Inflammatory macrophage treated with lipopolysaccharide for 4 hours (primary cell): Measurements from ENCODE around the gene ENKD1.

Experiments used
- DNase-seq: peaks from one replicate; pipeline ENCODE4 v3.0.0-alpha.2; 2020

ENKD1 gene

DNA sequence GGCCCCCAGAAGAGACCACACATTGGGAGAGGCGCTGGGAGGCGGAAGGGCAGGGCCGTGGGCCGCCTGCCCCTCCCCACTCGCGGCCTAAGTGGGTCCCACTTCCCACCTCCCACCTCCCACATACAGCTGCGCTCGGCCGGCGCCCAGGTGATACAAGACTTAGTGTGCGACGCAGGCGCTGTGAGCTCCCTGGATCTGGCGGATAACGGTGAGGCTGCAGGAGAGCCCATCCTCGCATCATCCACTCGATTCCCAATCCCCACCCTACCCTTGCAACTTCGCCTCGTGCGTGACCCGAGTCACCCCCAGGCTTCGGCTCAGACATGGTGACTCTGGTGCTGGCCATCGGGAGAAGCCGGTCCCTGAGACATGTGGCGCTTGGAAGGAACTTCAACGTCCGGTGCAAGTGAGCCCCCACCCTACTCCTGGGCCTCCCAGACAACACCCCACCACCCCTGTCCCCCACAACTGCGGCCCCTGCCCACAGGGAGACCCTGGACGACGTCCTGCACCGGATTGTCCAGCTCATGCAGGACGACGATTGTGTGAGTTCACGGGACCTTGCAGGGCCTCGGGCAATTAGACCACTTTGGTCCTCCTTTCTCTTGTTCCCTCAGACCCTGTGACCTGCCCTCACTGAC lies 17.7 kb downstream of the ENKD1 start:
- no peak for DNase-seq

DNA sequence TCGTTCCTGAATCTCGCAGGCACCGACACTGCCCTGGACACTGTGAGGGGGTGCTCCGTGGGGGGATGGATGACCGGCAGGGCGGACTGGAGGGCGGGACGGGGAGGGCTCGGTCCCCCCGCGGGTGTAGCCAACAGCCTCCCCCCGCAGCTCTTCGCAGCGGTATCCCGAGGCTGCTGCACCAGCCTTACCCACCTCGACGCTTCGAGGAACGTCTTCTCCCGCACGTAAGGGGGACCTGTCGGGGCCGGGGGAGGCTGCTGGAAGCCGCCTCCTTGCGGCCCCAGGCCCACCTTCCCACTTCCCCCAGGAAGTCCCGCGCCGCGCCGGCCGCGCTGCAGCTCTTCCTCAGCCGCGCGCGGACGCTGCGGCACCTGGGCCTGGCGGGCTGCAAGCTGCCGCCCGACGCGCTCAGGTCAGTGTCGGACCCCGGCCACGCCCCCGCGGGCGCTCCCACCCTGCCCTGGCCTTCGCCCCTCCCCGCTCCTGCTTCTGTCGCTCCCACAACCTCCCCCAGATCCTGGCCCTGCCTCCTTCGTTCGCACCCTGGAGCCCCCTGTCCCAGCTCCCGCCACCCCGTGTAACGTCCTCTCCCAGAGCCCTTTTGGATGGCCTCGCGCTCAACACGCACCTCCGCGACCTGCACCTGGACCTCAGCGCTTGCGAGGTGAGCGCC lies 18.3 kb downstream of the ENKD1 start:
- no peak for DNase-seq

DNA sequence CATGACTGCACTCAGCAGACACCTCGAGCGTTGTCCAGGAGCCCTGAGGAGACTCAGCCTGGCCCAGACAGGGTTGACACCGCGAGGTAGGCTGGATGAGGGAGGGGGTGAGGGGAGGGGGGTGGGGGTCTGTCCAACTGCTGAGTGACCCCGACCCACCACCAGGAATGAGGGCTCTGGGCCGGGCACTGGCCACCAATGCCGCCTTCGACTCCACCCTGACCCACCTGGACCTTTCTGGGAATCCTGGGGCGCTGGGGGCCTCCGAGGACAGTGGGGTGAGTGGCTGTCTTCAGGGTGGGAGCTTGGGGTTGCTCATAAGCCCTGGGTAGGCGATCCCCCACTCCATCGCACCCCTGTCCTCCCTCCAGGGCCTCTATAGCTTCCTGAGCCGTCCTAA lies 18.9 kb downstream of the ENKD1 start:
- DNase-seq = no peak

DNA sequence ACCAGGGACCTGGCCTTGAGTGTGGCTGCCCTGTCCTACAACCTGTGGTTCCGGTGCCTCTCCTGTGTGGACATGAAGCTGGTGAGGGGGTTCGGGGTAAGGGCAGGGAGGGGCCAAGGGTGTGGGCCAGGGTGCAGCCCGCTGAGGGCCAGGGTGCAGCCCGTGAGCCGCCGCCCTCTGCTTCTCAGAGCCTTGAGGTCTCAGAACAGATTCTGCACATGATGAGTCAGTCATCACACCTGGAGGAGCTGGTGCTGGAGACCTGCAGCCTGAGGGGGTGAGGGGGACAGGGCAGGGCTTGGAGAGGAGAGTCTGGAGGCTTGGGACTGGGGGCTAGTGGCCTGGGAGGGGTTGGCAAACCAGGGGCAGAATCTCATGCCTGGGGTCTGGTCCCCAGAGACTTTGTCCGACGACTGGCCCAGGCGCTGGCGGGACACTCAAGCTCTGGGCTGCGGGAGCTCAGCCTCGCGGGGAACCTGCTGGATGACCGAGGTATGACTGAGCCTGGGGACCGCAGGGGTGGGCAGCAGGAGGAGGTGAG lies 19.4 kb downstream of the ENKD1 start:
- no peak for DNase-seq

DNA sequence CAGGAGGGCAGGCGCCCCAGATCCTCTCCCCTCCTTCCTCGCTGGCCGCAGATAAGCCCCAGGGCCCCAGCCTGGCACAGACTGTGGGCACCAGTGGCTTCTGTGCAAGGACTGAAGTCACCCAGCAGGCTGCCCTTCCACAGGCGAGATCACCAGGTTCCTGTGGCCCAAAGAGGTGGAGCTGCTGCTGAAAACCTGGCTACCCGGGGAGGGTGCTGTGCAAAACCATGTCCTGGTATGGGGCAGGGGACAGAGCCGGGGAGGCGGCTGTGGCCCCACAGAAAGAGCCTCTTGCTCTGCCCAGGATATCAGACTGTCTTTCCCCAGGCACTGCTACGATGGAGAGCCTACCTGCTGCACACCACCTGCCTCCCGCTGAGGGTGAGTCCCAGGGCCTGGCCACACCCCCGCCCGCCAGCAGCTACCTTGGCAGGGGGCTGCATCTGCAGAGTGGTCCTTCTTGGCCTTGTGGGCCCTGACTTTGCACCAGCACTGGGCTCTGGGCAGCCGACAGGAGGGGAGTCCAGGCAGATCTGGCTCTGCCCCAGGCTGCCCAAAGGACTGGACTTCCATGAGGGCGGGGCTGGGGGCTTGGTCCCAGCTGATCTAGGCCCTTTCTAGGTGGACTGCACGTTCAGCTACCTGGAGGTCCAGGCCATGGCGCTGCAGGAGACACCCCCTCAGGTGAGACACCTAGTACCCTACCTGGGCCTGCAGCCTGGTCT lies 21.0 kb downstream of the ENKD1 start:
- no peak for DNase-seq

DNA sequence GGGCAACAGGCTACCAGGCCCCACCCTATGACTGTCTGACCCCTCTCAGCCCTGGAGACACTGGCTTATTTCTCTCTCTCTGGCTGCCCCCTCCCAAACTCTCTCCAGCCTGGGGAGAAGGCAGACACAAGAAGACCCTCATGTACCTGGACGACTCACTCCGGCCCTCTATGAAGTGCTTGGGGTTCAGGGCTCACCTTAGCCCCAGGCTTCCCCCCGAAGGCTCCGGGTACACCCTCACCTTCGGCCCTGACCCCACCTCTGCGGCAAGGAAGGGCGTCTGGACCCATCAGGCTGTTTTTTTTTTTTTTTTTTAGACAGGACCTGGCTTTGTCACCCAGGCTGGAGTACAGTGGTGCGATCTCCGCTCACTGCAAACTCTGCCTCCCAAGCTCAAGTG lies 22.5 kb downstream of the ENKD1 start:
- no peak for DNase-seq

DNA sequence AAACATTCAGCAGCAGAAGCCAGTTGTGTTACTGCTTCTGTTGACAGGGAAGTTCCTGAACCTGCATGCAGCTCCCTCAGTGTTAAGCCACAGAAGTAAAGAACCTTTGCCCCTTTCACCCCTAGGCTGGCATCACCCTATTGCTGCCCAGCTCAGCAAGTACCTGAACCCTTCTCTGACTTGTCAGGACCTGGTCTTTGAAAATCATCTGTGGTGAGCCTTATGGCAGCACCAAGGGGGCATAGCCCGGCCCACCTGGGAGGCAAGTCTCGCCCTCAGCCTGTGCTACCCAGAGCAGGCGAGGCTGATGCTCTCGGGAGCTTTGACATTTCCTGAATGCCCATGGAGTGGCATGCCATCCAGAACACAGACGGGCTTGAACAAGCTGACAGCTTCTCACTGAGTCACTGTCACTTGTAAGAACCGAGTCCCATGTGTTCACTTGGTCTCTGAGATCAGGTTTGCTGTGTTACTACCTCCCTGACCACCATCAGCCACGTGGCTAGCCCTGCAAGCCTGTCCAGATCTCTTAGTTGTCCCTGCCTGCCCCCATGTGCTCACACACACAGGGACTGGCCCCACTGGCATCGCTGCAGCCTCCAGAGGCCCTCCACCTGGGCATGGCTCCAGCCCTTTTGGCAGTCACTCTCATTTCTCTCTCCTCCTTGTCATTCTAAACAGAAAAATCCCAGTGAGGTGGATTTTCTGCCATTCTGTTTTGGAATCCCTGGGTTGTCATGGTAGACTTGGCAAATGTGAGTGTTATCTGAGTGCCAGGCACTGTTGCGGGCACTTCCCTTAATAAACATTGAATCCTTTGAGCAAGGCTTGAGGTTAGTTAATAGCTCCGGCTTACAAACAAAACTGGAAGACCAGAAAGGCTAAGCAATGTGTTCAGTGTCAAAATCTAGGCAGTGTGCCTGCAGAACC lies 24.5 kb downstream of the ENKD1 start:
- DNase-seq = no peak

DNA sequence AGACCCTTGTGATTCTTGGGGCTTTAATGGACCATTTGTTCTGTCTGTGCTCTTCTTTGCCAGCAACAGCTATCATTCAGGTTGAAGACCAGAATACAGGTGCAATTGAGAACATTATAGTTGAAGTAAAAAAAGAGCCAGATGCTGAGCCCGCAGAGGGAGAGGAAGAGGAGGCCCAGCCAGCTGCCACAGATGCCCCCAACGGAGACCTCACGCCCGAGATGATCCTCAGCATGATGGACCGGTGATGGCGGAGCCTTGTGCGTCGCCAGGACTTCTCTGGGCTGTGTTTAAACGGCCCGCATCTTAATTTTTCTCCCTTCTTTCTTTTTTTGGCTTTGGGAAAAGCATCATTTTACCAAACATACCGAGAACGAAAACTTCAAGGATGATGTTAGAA lies 28.9 kb downstream of the ENKD1 start:
- DNase-seq = no peak

DNA sequence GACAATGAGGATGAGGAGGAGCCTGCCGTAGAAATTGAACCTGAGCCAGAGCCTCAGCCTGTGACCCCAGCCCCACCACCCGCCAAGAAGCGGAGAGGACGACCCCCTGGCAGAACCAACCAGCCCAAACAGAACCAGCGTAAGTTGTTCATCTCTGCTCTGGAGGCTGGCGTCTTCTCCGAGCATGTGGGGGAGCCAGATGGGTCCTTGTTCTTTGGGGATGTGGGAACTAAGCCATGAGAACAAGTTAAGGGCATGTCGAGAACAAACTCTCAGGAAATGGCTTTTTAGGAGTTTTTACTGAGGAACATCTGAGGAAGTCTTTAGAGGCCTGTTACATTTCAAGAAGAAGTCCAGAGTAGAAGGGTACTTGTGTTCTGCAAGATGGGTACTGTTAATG lies 29.8 kb downstream of the ENKD1 start:
- DNase-seq = no peak

DNA sequence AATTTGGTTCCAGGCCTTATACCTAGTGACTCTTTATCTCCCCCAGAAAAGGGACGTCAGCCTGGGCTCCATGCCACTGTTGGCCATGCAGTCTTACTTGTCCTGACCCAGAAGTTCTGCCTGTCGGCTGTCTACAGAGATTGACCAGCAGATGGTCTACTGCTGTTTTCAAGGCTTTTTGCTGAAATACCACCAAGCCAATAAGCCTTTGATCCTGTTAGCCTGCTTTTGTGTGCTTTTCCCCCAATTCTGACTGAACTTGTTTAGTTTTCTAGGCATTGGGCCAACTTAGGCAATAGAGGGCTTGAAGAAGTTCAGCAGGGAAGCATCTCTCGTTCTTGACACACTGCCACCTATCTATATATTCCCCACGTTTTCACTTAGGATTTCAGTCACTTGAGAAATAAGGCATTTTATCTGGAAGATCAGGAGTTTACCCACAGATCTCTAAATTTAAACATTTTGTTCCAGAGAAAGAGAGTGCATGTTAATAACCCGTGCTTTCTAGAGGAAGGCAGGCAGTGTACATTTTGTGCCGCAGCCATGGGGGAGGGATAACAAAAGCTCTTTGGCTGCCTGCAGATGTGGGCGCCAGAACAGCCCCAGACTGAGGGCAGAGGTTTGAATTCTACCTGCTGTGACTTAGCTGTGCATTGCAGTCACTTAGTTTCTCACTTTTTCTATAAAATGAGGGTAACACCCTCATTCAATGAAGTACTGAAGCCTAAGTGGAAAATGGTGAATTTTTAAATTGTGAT lies 34.0 kb downstream of the ENKD1 start:
- DNase-seq = no peak

DNA sequence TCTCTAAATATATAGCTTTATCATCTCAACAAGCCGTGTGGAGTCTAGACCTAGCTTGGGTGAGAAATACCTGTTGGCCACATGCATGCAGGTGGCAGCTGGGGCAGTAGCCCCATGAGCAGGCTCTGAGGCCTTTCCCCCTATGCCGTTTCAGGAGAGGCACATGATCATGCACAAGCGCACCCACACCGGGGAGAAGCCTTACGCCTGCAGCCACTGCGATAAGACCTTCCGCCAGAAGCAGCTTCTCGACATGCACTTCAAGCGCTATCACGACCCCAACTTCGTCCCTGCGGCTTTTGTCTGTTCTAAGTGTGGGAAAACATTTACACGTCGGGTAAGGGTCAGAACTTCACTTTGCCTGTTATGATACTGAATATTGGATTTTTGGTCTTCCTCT lies 38.3 kb downstream of the ENKD1 start:
- DNase-seq = no peak

DNA sequence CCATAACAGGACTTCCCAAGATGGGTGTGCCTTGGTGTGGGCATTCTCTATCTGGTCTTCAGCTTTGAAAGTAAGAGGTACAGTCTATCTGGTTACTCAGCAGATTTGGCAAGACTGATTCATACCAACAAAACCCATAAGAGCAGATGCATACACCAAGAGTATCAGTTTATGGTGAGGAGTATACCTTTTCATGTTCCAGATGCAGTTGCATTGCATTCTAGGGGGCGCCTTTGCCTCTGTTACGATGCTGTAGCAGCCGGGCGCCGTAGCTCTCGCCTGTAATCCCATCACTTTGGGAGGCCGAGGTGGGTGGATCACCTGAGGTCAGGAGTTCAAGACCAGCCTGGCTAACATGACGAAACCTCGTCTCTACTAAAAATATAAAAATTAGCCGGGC lies 52.7 kb downstream of the ENKD1 start:
- DNase-seq = no peak
